OCI-LY1 (cell line): Measurements from ENCODE around the gene MANEA.

ENCODE experiments used
- CTCF ChIP-seq: fragments of 200-600 bp; sonication (generic), shearing (Covaris generic); IDR thresholded peaks from 2 replicates; pipeline ENCODE4 v1.5.1; 2017; ENCODE audit warnings: mild to moderate bottlenecking, antibody characterized with exemption, low read length, moderate library complexity, mixed read lengths
- EZH2 ChIP-seq: fragments of 200-600 bp; sonication (generic), shearing (Covaris generic); IDR thresholded peaks from 2 replicates; pipeline ENCODE4 v1.8.0; 2017; ENCODE audit warnings: borderline replicate concordance, mixed run types, mild to moderate bottlenecking, antibody characterized with exemption, low read length, moderate library complexity, mixed read lengths

DNA sequence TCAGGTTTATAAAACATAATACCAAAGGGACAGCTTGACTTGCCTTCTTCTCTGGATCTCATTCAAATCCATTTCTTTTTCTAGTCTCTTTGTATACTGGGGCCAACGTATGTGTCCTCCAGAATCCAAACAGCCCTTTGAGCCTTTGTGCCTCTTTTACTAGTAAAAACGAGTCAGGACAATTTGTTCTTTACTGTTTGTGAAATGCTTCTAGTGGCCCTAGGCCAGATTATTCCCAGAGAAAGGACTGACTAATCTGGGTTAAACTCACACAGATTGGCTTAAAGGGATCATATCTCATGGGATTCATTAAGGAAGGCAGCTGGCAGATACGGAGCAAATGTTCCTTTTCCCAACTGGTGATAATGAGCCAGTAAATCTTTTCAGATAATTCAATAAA lies 32.1 kb upstream of the MANEA start:
- TF ChIP-seq EZH2 (no peak), CTCF (no peak)
